K562 (cell line): ENCODE results near the gene WBP2NL.

Experiments
- ATF2 ChIP-seq: sonication (generic); formaldehyde crosslinking; IDR thresholded peaks from 2 replicates; pipeline ENCODE4 v1.8.1; 2022; ENCODE audit warnings: missing genetic modification reagents
- CREB1 ChIP-seq, 2 experiments: sonication (generic) in 1 of 2; formaldehyde crosslinking in 1 of 2; IDR thresholded peaks; 2 replicates each; pipeline versions ENCODE4 v1.6.1 to v1.8.0; 2012 to 2022; ENCODE audit warnings: inconsistent platforms in 1 of 2, mild to moderate bottlenecking in 1 of 2, missing genetic modification reagents in 1 of 2, moderate library complexity in 1 of 2
- RBM15 ChIP-seq: fragments of 200-400 bp; formaldehyde crosslinking; IDR thresholded peaks from 2 replicates; pipeline ENCODE4 v1.6.1; 2018; ENCODE audit warnings: mild to moderate bottlenecking, low read length, moderate library complexity; ENCODE audit not compliant: insufficient read depth
- TCF7 ChIP-seq: sonication (generic); IDR thresholded peaks from 2 replicates; pipeline ENCODE4 v1.6.1; 2016; ENCODE audit warnings: antibody characterized with exemption, borderline replicate concordance
- TEAD4 ChIP-seq, 2 experiments: sonication (generic) in 1 of 2; formaldehyde crosslinking in 1 of 2; IDR thresholded peaks; 2 replicates each; pipeline versions ENCODE4 v1.6.1 to v1.8.0; 2012 to 2022; ENCODE audit warnings: borderline replicate concordance in 1 of 2, inconsistent platforms in 1 of 2, low read length in 1 of 2, mild to moderate bottlenecking in 1 of 2, missing genetic modification reagents in 1 of 2
- YBX1 ChIP-seq: fragments of 450-650 bp; IDR thresholded peaks from 2 replicates; pipeline ENCODE4 v1.7.1; 2016; ENCODE audit warnings: mild to moderate bottlenecking

GRCh38 chr22:42050641-42051180 lies 52.1 kb downstream of the WBP2NL start:
- no peak for TF ChIP-seq CREB1 (IDR thresholded peaks at IDR 0.05)
- TF ChIP-seq CREB1 (CRISPR knock-in tag; IDR thresholded peaks at IDR 0.05), result no peak
- no peak for TF ChIP-seq RBM15
- TF ChIP-seq TCF7, result no peak
- TF ChIP-seq ATF2 (CRISPR knock-in tag), result no peak
- no peak for TF ChIP-seq YBX1
- no peak for TF ChIP-seq TEAD4 (IDR thresholded peaks at IDR 0.05; ENCODE audit: low read length)
- no peak for TF ChIP-seq TEAD4 (CRISPR knock-in tag; IDR thresholded peaks at IDR 0.05; ENCODE audit: borderline replicate concordance)
